GM12872 (cell line): ENCODE data around the gene KTN1.

Experiments
- CTCF ChIP-seq: IDR thresholded peaks from 3 replicates; pipeline ENCODE4 v1.5.1; 2011; ENCODE audit warnings: low read depth, mild to moderate bottlenecking, low read length, moderate library complexity; ENCODE audit not compliant: insufficient read depth

Gene KTN1

GRCh38 chr14:55587847-55588246 is 7.8 kb downstream of the KTN1 start:
- TF ChIP-seq CTCF: no peak

- no peak for TF ChIP-seq CTCF
Observed at GRCh38 chr14:55588259-55588699, 8.3 kb downstream of the KTN1 start.

GRCh38 chr14:55589171-55589570 is 9.2 kb downstream of the KTN1 start:
- no peak for TF ChIP-seq CTCF

GRCh38 chr14:55592436-55592835 is 12.4 kb downstream of the KTN1 start:
- TF ChIP-seq CTCF: no peak

- TF ChIP-seq CTCF: no peak
Observed at GRCh38 chr14:55593698-55594097, 13.7 kb downstream of the KTN1 start.

- no peak for TF ChIP-seq CTCF
Observed at GRCh38 chr14:55599250-55599879, 19.4 kb downstream of the KTN1 start.

GRCh38 chr14:55600784-55601561 is 21.0 kb downstream of the KTN1 start:
- TF ChIP-seq CTCF: no peak
